Activated CD8-positive, alpha-beta T cell treated with anti-CD3 and anti-CD28 coated beads for 36 hours (primary cell): Measurements from ENCODE around the gene ANK3. TPM values are rescaled to one million over a fixed set of nuclear protein-coding genes. Genes with fewer than 3 reads are reported as not detected.

Experiments used
- ATAC-seq: fragments of 200-7000 bp; cut with Tn5 transposase; one replicate; pipeline ENCODE4 v1.10.0; 2021; ENCODE audit warnings: mild to moderate bottlenecking, moderate library complexity
- CTCF ChIA-PET: fragments of 350-600 bp; sonication (Branson Sonifier 250); formaldehyde crosslinking; loops from one replicate; lab custom pipeline; 2021; ENCODE audit warnings: antibody characterized with exemption; lab: Charles Lee
- POLR2A ChIA-PET: fragments of 350-600 bp; sonication (Branson Sonifier 250); formaldehyde crosslinking; loops from one replicate; lab custom pipeline; 2021; ENCODE audit warnings: antibody characterized with exemption; lab: Charles Lee
- DNase-seq: peaks from one replicate; pipeline ENCODE4 v3.0.0-alpha.2; 2020
- H3K27ac Mint-ChIP-seq: one replicate; pipeline ENCODE4 v1.8.0; 2021; ENCODE audit warnings: mild to moderate bottlenecking, mixed read lengths
- H3K27me3 Mint-ChIP-seq: one replicate; pipeline ENCODE4 v1.8.0; 2021; ENCODE audit warnings: mixed read lengths
- H3K36me3 Mint-ChIP-seq: one replicate; pipeline ENCODE4 v1.8.0; 2021; ENCODE audit warnings: low read depth, mixed read lengths
- H3K4me1 Mint-ChIP-seq: one replicate; pipeline ENCODE4 v1.8.0; 2021; ENCODE audit warnings: low read depth, mixed read lengths
- H3K4me3 Mint-ChIP-seq: one replicate; pipeline ENCODE4 v1.8.0; 2021; ENCODE audit warnings: mild to moderate bottlenecking, moderate library complexity, mixed read lengths
- H3K9me3 Mint-ChIP-seq: one replicate; pipeline ENCODE4 v1.8.0; 2021; ENCODE audit warnings: mixed read lengths
- CTCF ChIP-seq: fragments of 200-600 bp; IDR thresholded peaks from one replicate; pipeline ENCODE4 v1.8.0; 2022; ENCODE audit warnings: antibody characterized with exemption, mild to moderate bottlenecking
- intact Hi-C: fragments of 100-400 bp; cut with micrococcal nuclease; formaldehyde crosslinking; loops from one replicate; pipeline ENCODE4 v1.10.0; 2022
- total RNA-seq, 2 experiments: library from RNA; stranded (reverse); gene quantifications; one replicate each; pipeline ENCODE4 v1.2.3, GENCODE V29; 2021

ANK3 gene
- total RNA-seq, 2 experiments from 2014 or later: 10.3 to 12.0 TPM

- ChIA-PET CTCF (no interaction called here), POLR2A (no interaction called here)
- H3K4me1 Mint-ChIP-seq: no peaks in the 10 kb centered on the region
- ATAC-seq (no peak), DNase-seq (no peak)
- no peak for TF ChIP-seq CTCF
- intact Hi-C loops: no loop called here
- no peaks in the 10 kb centered on the region for H3K9me3 Mint-ChIP-seq
- H3K4me3 Mint-ChIP-seq: no peak overlapping the region
- no peaks in the 10 kb centered on the region for H3K36me3 Mint-ChIP-seq
- no peak overlapping the region for H3K27ac Mint-ChIP-seq
- H3K27me3 Mint-ChIP-seq: no peaks in the 10 kb centered on the region
Observed at GRCh38 chr10:60142736-60143135, 246.9 kb downstream of the ANK3 start.

- Mint-ChIP-seq H3K4me3 (no peak overlapping the region), H3K27me3 (no peaks in the 10 kb centered on the region), H3K9me3 (no peaks in the 10 kb centered on the region), H3K27ac (no peak overlapping the region), H3K4me1 (no peaks in the 10 kb centered on the region), H3K36me3 (no peaks in the 10 kb centered on the region)
- ATAC-seq (no peak), DNase-seq (no peak)
- ChIA-PET CTCF (no interaction called here), POLR2A (no interaction called here)
- no peak for TF ChIP-seq CTCF
- intact Hi-C loops: no loop called here
Observed at GRCh38 chr10:60141896-60142559, 247.6 kb downstream of the ANK3 start.

- no peak for ATAC-seq
- Mint-ChIP-seq H3K4me1 (no peaks in the 10 kb centered on the region), H3K9me3 (no peaks in the 10 kb centered on the region), H3K27ac (no peak overlapping the region), H3K4me3 (no peak overlapping the region), H3K27me3 (no peaks in the 10 kb centered on the region), H3K36me3 (no peaks in the 10 kb centered on the region)
- intact Hi-C loops: no loop called here
- TF ChIP-seq CTCF: no peak
- CTCF ChIA-PET: no interaction called here
- POLR2A ChIA-PET: no interaction called here
- no peak for DNase-seq
Observed at GRCh38 chr10:60140651-60141632, 248.7 kb downstream of the ANK3 start.

- intact Hi-C loops: no loop called here
- no peaks in the 10 kb centered on the region for H3K9me3 Mint-ChIP-seq
- H3K27ac Mint-ChIP-seq: no peak overlapping the region
- H3K4me3 Mint-ChIP-seq: no peak overlapping the region
- no peak for DNase-seq
- ATAC-seq: no peak
- TF ChIP-seq CTCF: no peak
- H3K4me1 Mint-ChIP-seq: no peaks in the 10 kb centered on the region
- ChIA-PET CTCF (no interaction called here), POLR2A (no interaction called here)
- no peaks in the 10 kb centered on the region for H3K36me3 Mint-ChIP-seq
- no peaks in the 10 kb centered on the region for H3K27me3 Mint-ChIP-seq
Observed at GRCh38 chr10:60139798-60140566, 249.7 kb downstream of the ANK3 start.
